ES-I3 (cell line): ENCODE data around the gene PPM1F.

Source experiments
- H3K36me3 ChIP-seq: 2 replicates; pipeline ENCODE4 v1.6.1; 2013; ENCODE audit warnings: mild to moderate bottlenecking, low read length, control low read depth, moderate library complexity; ENCODE audit not compliant: insufficient read depth
- H3K4me1 ChIP-seq: 2 replicates; pipeline ENCODE4 v1.6.1; 2013; ENCODE audit warnings: mild to moderate bottlenecking, control low read depth, low read length; ENCODE audit not compliant: insufficient read depth
- H3K9ac ChIP-seq: 2 replicates; pipeline ENCODE4 v1.6.1; 2013; ENCODE audit warnings: low read depth, mild to moderate bottlenecking, low read length, moderate library complexity
- H3K9me3 ChIP-seq: 2 replicates; pipeline ENCODE4 v1.6.1; 2013; ENCODE audit warnings: mild to moderate bottlenecking, low read length, moderate library complexity; ENCODE audit not compliant: control insufficient read depth, insufficient read depth

The PPM1F gene

GRCh38 chr22:21936151-21936775 lies 16.4 kb downstream of the PPM1F start:
- no peaks in the 10 kb centered on the region for H3K36me3 ChIP-seq
- H3K9ac ChIP-seq, result no peak overlapping the region
- no peaks in the 10 kb centered on the region for H3K4me1 ChIP-seq

GRCh38 chr22:21933910-21934309 lies 18.7 kb downstream of the PPM1F start:
- H3K9ac ChIP-seq, result no peak overlapping the region
- peaks cover 4% of the 10 kb centered on the region; the same call in 1 of the 2 replicates for H3K36me3 ChIP-seq
- no peaks in the 10 kb centered on the region for H3K4me1 ChIP-seq
- no peaks in the 10 kb centered on the region for H3K9me3 ChIP-seq

More at GRCh38 chr22:21936151-21936775, 16.4 kb downstream of the PPM1F start:
- H3K9me3 ChIP-seq, result no peaks in the 10 kb centered on the region

- Histone ChIP-seq H3K36me3 (peaks cover 4% of the 10 kb centered on the region; the same call in 1 of the 2 replicates), H3K9me3 (no peaks in the 10 kb centered on the region), H3K9ac (no peak overlapping the region), H3K4me1 (no peaks in the 10 kb centered on the region)
Measured at GRCh38 chr22:21933413-21933812, 19.2 kb downstream of the PPM1F start.

GRCh38 chr22:21932347-21932746 lies 20.3 kb downstream of the PPM1F start:
- Histone ChIP-seq H3K9ac (no peak overlapping the region), H3K9me3 (no peaks in the 10 kb centered on the region), H3K4me1 (peaks cover 3% of the 10 kb centered on the region; the same call in 1 of the 2 replicates), H3K36me3 (peaks cover 4% of the 10 kb centered on the region; the same call in 1 of the 2 replicates)

- H3K36me3 ChIP-seq, result peaks cover 4% of the 10 kb centered on the region; the same call in 1 of the 2 replicates
Measured at GRCh38 chr22:21931056-21931455, 21.6 kb downstream of the PPM1F start.

GRCh38 chr22:21929253-21929652 lies 23.4 kb downstream of the PPM1F start:
- no peak overlapping the region for H3K9ac ChIP-seq
- peaks cover 4% of the 10 kb centered on the region; the same call in 1 of the 2 replicates for H3K36me3 ChIP-seq
- H3K4me1 ChIP-seq, result peaks cover 24% of the 10 kb centered on the region; the same call in 1 of the 2 replicates
- H3K9me3 ChIP-seq, result no peaks in the 10 kb centered on the region

More at GRCh38 chr22:21931056-21931455, 21.6 kb downstream of the PPM1F start:
- Histone ChIP-seq H3K9ac (no peak overlapping the region), H3K9me3 (no peaks in the 10 kb centered on the region), H3K4me1 (peaks cover 14% of the 10 kb centered on the region; the same call in 1 of the 2 replicates)

- Histone ChIP-seq H3K4me1 (peaks cover 24% of the 10 kb centered on the region; the same call in 1 of the 2 replicates), H3K9ac (no peak overlapping the region), H3K36me3 (peaks cover 4% of the 10 kb centered on the region; the same call in 1 of the 2 replicates), H3K9me3 (no peaks in the 10 kb centered on the region)
Measured at GRCh38 chr22:21928048-21928447, 24.6 kb downstream of the PPM1F start.

- Histone ChIP-seq H3K36me3 (peaks cover 4% of the 10 kb centered on the region; the same call in 1 of the 2 replicates), H3K4me1 (peaks cover 24% of the 10 kb centered on the region; the same call in 1 of the 2 replicates), H3K9ac (no peak overlapping the region), H3K9me3 (no peaks in the 10 kb centered on the region)
Measured at GRCh38 chr22:21927174-21927823, 25.3 kb downstream of the PPM1F start.

GRCh38 chr22:21926728-21927127 lies 25.9 kb downstream of the PPM1F start:
- H3K4me1 ChIP-seq, result peaks cover 29% of the 10 kb centered on the region
- peaks cover 4% of the 10 kb centered on the region; the same call in 1 of the 2 replicates for H3K36me3 ChIP-seq
- H3K9ac ChIP-seq, result no peak overlapping the region
- H3K9me3 ChIP-seq, result no peaks in the 10 kb centered on the region

- Histone ChIP-seq H3K9ac (no peak overlapping the region), H3K9me3 (no peaks in the 10 kb centered on the region), H3K36me3 (no peaks in the 10 kb centered on the region), H3K4me1 (peaks cover 42% of the 10 kb centered on the region)
Measured at GRCh38 chr22:21923163-21923561, 29.5 kb downstream of the PPM1F start.

GRCh38 chr22:21922370-21923162 lies 30.1 kb downstream of the PPM1F start:
- Histone ChIP-seq H3K9ac (no peak overlapping the region), H3K9me3 (no peaks in the 10 kb centered on the region), H3K4me1 (peaks cover 41% of the 10 kb centered on the region), H3K36me3 (no peaks in the 10 kb centered on the region)

- Histone ChIP-seq H3K4me1 (peaks cover 36% of the 10 kb centered on the region), H3K9ac (no peak overlapping the region), H3K36me3 (no peaks in the 10 kb centered on the region)
Measured at GRCh38 chr22:21921729-21922128, 30.9 kb downstream of the PPM1F start.

GRCh38 chr22:21921184-21921721 lies 31.4 kb downstream of the PPM1F start:
- Histone ChIP-seq H3K9ac (no peak overlapping the region), H3K36me3 (no peaks in the 10 kb centered on the region), H3K9me3 (no peaks in the 10 kb centered on the region), H3K4me1 (peaks cover 34% of the 10 kb centered on the region)

More at GRCh38 chr22:21921729-21922128, 30.9 kb downstream of the PPM1F start:
- H3K9me3 ChIP-seq, result no peaks in the 10 kb centered on the region
